HEK293T (cell line): ENCODE data around the gene MEF2C.

Source experiments
- ARNT ChIP-seq: fragments of 450-650 bp; IDR thresholded peaks from 2 replicates; pipeline ENCODE4 v1.6.1; 2017; ENCODE audit warnings: mild to moderate bottlenecking
- CTBP1 ChIP-seq: fragments of 450-650 bp; IDR thresholded peaks from 2 replicates; pipeline ENCODE4 v1.6.1; 2016; ENCODE audit warnings: borderline replicate concordance
- ELF4 ChIP-seq: fragments of 450-650 bp; IDR thresholded peaks from 2 replicates; pipeline ENCODE4 v1.6.1; 2017; ENCODE audit warnings: antibody characterized with exemption
- FOXK2 ChIP-seq: fragments of 450-650 bp; IDR thresholded peaks from 2 replicates; pipeline ENCODE4 v1.6.1; 2016; ENCODE audit warnings: mild to moderate bottlenecking
- FOXM1 ChIP-seq: fragments of 450-650 bp; IDR thresholded peaks from 2 replicates; pipeline ENCODE4 v1.6.1; 2017; ENCODE audit warnings: mild to moderate bottlenecking, borderline replicate concordance
- LEF1 ChIP-seq: fragments of 450-650 bp; IDR thresholded peaks from 2 replicates; pipeline ENCODE4 v1.6.1; 2017; ENCODE audit warnings: mild to moderate bottlenecking, borderline replicate concordance
- SP1 ChIP-seq: fragments of 450-650 bp; IDR thresholded peaks from 2 replicates; pipeline ENCODE4 v1.6.1; 2017
- SUZ12 ChIP-seq: fragments of 450-650 bp; IDR thresholded peaks from 2 replicates; pipeline ENCODE4 v1.6.1; 2016; ENCODE audit warnings: mild to moderate bottlenecking
- TF ChIP-seq, protein P1 (sequence below): fragments of 450-650 bp; IDR thresholded peaks from 2 replicates; pipeline ENCODE4 v1.6.1; 2016

DNA sequence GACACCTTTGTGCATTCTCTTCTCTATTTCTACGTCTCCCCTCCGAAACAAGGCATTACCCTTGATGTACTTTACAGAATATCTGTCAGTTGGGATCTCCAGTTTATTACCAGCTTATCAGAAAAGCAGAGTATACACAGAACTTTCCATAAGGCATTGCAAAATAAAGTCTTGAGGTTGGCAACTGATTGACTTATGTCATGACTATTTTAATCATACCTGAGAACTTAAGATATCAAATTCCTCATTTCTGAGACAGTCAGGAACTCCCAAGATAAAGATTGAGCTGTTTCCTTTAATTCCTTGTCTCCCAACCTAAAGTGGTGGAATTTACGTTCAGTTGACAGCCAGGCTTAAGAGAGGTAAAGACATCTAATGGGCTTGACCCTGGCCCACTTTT lies 110.9 kb downstream of the MEF2C start:
- no peak for TF ChIP-seq ELF4
- no peak for TF ChIP-seq SP1
- no peak for TF ChIP-seq ARNT
- TF ChIP-seq FOXK2: no peak
- TF ChIP-seq, protein P1, sequence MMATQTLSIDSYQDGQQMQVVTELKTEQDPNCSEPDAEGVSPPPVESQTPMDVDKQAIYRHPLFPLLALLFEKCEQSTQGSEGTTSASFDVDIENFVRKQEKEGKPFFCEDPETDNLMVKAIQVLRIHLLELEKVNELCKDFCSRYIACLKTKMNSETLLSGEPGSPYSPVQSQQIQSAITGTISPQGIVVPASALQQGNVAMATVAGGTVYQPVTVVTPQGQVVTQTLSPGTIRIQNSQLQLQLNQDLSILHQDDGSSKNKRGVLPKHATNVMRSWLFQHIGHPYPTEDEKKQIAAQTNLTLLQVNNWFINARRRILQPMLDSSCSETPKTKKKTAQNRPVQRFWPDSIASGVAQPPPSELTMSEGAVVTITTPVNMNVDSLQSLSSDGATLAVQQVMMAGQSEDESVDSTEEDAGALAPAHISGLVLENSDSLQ: no peak
- TF ChIP-seq FOXM1: no peak
- no peak for TF ChIP-seq LEF1
- TF ChIP-seq CTBP1: no peak
- TF ChIP-seq SUZ12: no peak
